AG04449 (cell line): ENCODE measurements around the gene SLC28A1.
"Not testable (repeated sequence)": the region's sequence is repeated elsewhere in the genome, so short reads cannot be mapped to it uniquely, and the experiment has no call there.

Experiments
- CTCF ChIA-PET: fragments of 350-600 bp; formaldehyde crosslinking; extraction: SDS; loops from one replicate; lab custom pipeline; 2021; ENCODE audit warnings: antibody characterized with exemption; lab: Yijun Ruan, JAX
- POLR2A ChIA-PET: fragments of 400-600, 350-600 bp; formaldehyde crosslinking; extraction: SDS; loops from one replicate; lab custom pipeline; 2020; ENCODE audit warnings: antibody characterized with exemption, inconsistent platforms; lab: Yijun Ruan, JAX
- DNase-seq: peaks from one replicate; pipeline ENCODE4 v3.0.0-alpha.2; 2010; ENCODE audit warnings: low read depth, low spot score
- H3K4me3 ChIP-seq: 2 replicates; pipeline ENCODE4 v1.5.1; 2011; ENCODE audit warnings: low read depth, mild to moderate bottlenecking, control low read depth, low read length
- TF ChIP-seq, protein P1 (sequence below): IDR thresholded peaks from one replicate; pipeline ENCODE4 v1.5.1; 2011; ENCODE audit warnings: mild to moderate bottlenecking, moderate library complexity, low read length, control low read depth, inconsistent platforms; ENCODE audit not compliant: insufficient read depth; ENCODE audit errors: missing control alignments

The SLC28A1 gene

DNA sequence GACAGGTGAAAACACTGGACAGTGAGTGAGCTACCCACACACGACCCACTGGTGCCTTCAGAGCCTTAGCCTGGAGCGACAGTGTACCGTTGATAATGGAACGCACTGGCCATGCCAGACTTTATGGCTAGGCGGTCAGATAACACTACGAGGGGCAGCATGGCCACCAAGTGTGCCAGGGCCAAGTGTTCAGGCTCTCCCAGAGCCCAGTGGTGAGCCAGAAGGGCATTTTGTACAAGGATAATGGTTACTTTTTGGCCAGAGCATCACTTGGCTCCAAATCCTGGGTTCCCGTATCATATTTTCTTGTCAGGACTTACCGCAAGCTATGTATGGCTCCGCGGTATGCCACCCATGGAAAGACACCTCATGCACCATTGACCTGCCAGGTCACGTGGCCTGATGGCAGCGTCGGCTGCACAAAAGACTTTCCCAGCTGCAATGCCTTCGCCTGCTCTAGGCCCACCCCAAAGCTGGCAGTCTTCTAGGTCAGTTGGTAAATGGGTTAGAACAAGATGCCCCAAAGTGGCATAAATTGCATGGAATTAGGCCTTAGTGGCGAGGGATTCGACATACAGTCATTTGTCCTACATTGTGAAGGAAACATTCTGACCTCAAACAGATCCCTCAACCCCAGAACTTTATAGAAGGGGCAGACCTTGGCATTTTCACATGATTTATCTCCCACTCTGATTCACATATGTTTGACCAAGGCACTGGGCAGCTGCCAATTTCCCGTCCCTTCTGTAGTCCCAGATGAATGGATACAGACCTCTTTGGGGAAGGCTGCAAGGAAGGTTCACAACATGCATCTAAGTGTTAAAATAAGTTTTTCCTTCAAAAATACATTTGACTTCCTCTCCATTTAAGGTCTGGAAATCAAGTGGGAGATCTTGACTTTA lies 12.2 kb upstream of the SLC28A1 start:
- TF ChIP-seq, protein P1, sequence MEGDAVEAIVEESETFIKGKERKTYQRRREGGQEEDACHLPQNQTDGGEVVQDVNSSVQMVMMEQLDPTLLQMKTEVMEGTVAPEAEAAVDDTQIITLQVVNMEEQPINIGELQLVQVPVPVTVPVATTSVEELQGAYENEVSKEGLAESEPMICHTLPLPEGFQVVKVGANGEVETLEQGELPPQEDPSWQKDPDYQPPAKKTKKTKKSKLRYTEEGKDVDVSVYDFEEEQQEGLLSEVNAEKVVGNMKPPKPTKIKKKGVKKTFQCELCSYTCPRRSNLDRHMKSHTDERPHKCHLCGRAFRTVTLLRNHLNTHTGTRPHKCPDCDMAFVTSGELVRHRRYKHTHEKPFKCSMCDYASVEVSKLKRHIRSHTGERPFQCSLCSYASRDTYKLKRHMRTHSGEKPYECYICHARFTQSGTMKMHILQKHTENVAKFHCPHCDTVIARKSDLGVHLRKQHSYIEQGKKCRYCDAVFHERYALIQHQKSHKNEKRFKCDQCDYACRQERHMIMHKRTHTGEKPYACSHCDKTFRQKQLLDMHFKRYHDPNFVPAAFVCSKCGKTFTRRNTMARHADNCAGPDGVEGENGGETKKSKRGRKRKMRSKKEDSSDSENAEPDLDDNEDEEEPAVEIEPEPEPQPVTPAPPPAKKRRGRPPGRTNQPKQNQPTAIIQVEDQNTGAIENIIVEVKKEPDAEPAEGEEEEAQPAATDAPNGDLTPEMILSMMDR: no peak
- DNase-seq: no peak
- no peak overlapping the region for H3K4me3 ChIP-seq
- ChIA-PET POLR2A (no interaction called here), CTCF (interaction anchor here (0.6 to 1.5 kb wide), 3 partner anchors 56 to 302 kb away, joined by 3 to 4 read pairs (median 3); no protein-coding TSS in a partner anchor)

DNA sequence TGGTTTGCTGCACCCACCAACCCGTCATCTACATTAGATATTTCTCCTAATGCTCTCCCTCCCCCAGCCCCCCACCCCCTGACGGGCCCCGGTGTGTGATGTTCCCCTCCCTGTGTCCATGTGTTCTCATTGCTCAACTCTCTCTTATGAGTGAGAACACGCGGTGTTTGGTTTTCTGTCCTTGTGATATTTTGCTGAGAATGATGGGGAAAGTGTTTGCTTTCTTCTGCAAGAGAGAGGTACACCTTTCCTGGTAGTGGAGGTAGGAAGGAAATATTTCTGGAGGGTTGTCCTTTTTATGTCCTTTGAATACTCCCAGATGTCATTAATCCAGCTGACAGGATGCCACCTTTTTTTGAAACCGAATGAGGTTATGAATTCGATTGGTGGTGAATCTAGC lies 10.5 kb upstream of the SLC28A1 start:
- POLR2A ChIA-PET: no interaction called here
- DNase-seq: no peak
- CTCF ChIA-PET: no interaction called here
- TF ChIP-seq, protein P1: no peak
- H3K4me3 ChIP-seq: no peak overlapping the region

DNA sequence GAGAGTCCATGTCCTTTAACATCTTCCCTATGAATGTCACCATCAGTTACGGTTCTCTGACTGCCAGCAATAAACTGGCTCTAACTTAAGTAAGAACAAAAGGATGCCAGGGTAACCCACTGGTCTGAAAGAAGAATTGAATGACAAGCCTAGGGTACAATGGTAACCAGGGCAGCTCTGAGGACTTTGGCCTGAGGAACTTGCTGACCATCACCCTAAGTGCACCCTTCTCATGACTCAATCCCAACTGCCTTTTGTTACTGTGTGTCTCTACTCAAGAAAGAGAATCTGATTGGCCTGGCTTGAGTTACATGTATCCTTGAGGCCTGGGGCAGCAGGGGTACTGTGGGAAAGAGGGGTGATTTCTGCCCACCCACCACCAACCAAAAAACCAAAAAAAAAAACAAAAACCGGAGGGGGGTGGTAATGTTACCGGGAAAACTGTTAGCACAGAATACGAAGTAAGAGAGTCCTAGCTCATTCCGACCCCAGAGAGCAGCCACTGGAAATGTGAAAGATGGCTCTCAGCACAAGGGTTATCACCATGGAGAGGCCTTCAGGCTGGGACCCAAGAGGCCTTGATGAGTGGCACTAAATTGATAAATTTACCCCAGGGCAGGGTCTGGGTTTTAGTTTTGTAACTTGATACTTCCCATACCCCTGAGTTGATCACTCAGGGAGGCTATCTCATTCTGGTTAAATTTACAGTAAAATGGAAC lies 9.3 kb upstream of the SLC28A1 start:
- ChIA-PET CTCF (no interaction called here), POLR2A (no interaction called here)
- TF ChIP-seq, protein P1: no peak
- no peak overlapping the region for H3K4me3 ChIP-seq
- no peak for DNase-seq

DNA sequence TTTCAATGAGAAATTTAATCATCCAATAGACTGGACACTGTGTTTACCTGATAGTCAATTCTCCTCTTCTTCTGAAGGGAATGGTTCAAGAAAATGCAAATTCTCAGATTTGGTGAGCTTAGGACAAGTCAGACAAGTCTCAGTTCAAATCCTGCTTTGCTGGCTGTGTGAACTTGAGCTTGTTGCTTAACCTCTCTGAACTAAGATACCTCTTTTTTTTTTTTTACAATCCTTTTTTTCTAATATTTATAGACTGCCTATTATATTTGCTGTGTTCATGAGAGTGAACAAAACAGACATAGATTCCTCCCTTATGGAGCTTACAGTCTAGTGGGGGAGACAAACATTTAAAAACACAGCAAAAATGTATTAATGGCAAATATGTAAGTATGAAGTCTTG lies 8.2 kb upstream of the SLC28A1 start:
- no peak for DNase-seq
- ChIA-PET POLR2A (no interaction called here), CTCF (interaction anchor here (1.1 to 3.6 kb wide), 3 partner anchors 11 to 276 kb away, joined by 6 to 20 read pairs (median 7); partner anchors contain the start of genes NMB and ZSCAN2)

DNA sequence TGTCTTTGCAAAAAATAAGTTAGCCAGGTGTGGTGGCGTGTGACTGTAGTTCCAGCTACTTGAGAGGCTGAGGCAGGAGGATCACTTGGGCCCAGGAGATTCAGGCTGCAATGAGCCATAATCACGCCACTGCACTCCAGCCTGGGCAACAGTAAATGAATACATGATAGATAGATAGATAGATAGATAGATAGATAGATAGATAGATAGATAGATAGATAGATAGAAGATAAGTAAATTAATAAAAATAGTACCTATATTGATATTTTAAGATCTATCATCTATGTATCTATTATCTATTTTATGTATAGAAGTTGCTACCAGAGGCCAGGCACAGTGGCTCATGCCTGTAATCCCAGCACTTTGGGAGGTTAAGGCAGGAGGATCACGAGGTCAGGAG lies 6.8 kb upstream of the SLC28A1 start:
- POLR2A ChIA-PET: interaction anchor here (0.5 kb wide), 1 partner anchor 220 kb away, joined by 3 read pairs; the partner anchor contains the start of gene NMB
- CTCF ChIA-PET: interaction anchor here (0.7 to 3.6 kb wide), 19 partner anchors 7 to 331 kb away, joined by 3 to 20 read pairs (median 4); partner anchors contain the start of genes WDR73 and ZSCAN2
- not testable (repeated sequence) for DNase-seq, H3K4me3 ChIP-seq

More for the DNA sequence above, 8.2 kb upstream of the SLC28A1 start:
- TF ChIP-seq, protein P1: no peak
- H3K4me3 ChIP-seq: no peak overlapping the region

DNA sequence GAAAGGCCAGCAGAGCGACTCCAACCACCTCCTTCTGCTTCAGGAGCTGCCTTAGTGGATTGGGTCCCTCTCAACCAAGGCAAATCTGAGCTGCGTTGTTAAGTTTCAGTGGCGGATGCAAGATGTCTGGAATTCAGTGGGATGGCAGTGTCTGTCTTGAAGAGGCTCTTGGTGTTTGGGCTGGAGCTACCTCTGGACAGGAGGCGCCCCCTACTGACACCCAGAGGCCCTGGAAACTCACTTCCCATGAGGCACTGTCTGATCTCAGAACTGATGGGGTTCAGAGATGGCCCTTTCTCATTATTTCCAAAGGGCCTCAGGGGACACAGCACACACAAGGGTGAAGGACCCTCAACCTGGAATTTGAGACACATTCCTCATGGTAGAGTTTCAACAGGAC lies 6.0 kb upstream of the SLC28A1 start:
- ChIA-PET CTCF (interaction anchor here (0.7 to 3.6 kb wide), 22 partner anchors 8 to 291 kb away, joined by 3 to 20 read pairs (median 4); partner anchors contain the start of genes WDR73 and ZSCAN2), POLR2A (interaction anchor here (0.5 kb wide), 1 partner anchor 220 kb away, joined by 3 read pairs; the partner anchor contains the start of gene NMB)
- DNase-seq: peak; percentile 10
- TF ChIP-seq, protein P1: peak; percentile 59
- H3K4me3 ChIP-seq: no peak overlapping the region
